Nucleus accumbens (tissue), 56 donors: Measurements from ENCODE around the gene ANKDD1A.

Experiments used
- DNase-seq, 56 donors: peaks; one replicate each; lab custom pipeline; 2025; lab: John Stamatoyannopoulos, UW

Gene ANKDD1A

DNA sequence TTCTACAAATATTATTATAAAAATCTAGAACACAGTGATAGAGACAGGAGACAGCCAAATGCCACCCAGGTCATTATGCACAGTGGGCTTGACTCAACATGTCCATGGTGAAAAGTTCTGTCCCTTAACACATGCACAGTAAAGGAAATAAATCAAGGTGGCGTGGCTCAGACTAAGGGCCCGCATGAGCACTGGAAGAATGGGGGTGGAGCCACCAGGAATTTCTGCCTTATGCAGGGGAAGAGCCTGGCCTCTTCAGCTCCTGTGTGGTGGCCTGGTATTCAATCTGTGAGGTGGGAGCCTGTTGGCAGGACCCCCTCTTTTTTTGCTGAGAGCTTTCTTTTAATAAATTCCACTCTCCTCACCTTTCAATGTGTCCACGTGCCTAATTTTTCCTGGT, 95.2 kb downstream of the ANKDD1A start:
- DNase-seq = no peak
